Panc1 (cell line): ENCODE data around the gene FGD4. TPM values are rescaled to one million over a fixed set of nuclear protein-coding genes. Genes with fewer than 3 reads are reported as not detected.

Source experiments
- ATAC-seq: fragments of 200-7000 bp; cut with Tn5 transposase; 2 replicates; pipeline ENCODE4 v1.9.1; 2020; ENCODE audit warnings: mild to moderate bottlenecking, moderate library complexity
- BruUV-seq: library from RNA; stranded (reverse); fragments of 400-500 nt; replicated peaks from 2 replicates; lab custom pipeline; 2021; lab: Mats Ljungman, UMichigan
- CTCF ChIA-PET: fragments of 300-600 bp; sonication (Branson Sonifier 250); formaldehyde crosslinking; loops from one replicate; lab custom pipeline; 2022; ENCODE audit warnings: antibody characterized with exemption; lab: Charles Lee
- POLR2A ChIA-PET: fragments of 300-600 bp; sonication (Branson Sonifier 250); formaldehyde crosslinking; loops from one replicate; lab custom pipeline; 2022; ENCODE audit warnings: antibody characterized with exemption; lab: Charles Lee
- DNase-seq: peaks from one replicate; pipeline ENCODE4 v3.0.0-alpha.2; 2010; ENCODE audit warnings: low read depth, low spot score
- H3K27ac ChIP-seq: 2 replicates; pipeline ENCODE4 v1.5.1; 2011; ENCODE audit warnings: mild to moderate bottlenecking, low read length, inconsistent platforms
- H3K27me3 ChIP-seq: fragments of 200-500 bp; sonication (Bioruptor generic); 2 replicates; pipeline ENCODE4 v1.6.0; 2014; ENCODE audit warnings: low read length, inconsistent platforms; ENCODE audit not compliant: control insufficient read depth, insufficient read depth
- H3K36me3 ChIP-seq: fragments of 200-500 bp; sonication (Bioruptor generic); 2 replicates; pipeline ENCODE4 v1.5.1; 2014; ENCODE audit warnings: inconsistent platforms, mild to moderate bottlenecking, low read length, moderate library complexity; ENCODE audit not compliant: control insufficient read depth, insufficient read depth
- H3K4me1 ChIP-seq: 2 replicates; pipeline ENCODE4 v1.5.1; 2011; ENCODE audit warnings: inconsistent platforms, mild to moderate bottlenecking, low read length, moderate library complexity; ENCODE audit not compliant: control insufficient read depth, insufficient read depth
- H3K4me3 ChIP-seq, 2 experiments: 2 replicates each; pipeline ENCODE4 v1.5.1; 2011 to 2012; ENCODE audit warnings: low read depth in 2 of 2, low read length in 2 of 2, mild to moderate bottlenecking in 2 of 2, inconsistent platforms in 1 of 2, moderate library complexity in 1 of 2
- H3K9me3 ChIP-seq: fragments of 200-500 bp; sonication (Bioruptor generic); 2 replicates; pipeline ENCODE4 v1.5.1; 2014; ENCODE audit warnings: low read depth, mild to moderate bottlenecking, inconsistent platforms, low read length, moderate library complexity; ENCODE audit not compliant: control insufficient read depth, insufficient read depth
- POLR2AphosphoS5 ChIP-seq: IDR thresholded peaks from 2 replicates; pipeline ENCODE4 v1.6.1; 2012; ENCODE audit warnings: mild to moderate bottlenecking, low read depth, low read length, moderate library complexity
- SIN3A ChIP-seq: IDR thresholded peaks from 2 replicates; pipeline ENCODE4 v1.6.1; 2012; ENCODE audit warnings: low read depth, mild to moderate bottlenecking, low read length, moderate library complexity, borderline replicate concordance; ENCODE audit not compliant: insufficient read depth
- TCF7L2 ChIP-seq: IDR thresholded peaks from 2 replicates; pipeline ENCODE4 v1.6.1; 2011; ENCODE audit warnings: mild to moderate bottlenecking, low read depth, low read length, inconsistent platforms
- in situ Hi-C: cut with HindIII; loops from 2 replicates; pipeline ENCODE4 v1.10.0; 2016; ENCODE audit warnings: low sequenced_read_pairs, low pct_unique_long_range_greater_than_20kb
- intact Hi-C: fragments of 100-400 bp; cut with micrococcal nuclease; formaldehyde crosslinking; loops from one replicate; pipeline ENCODE4 v1.10.0; 2022; ENCODE audit not compliant: unreplicated experiment
- total RNA-seq: library from RNA; stranded (reverse); gene quantifications from one replicate; pipeline ENCODE4 v1.2.1, GENCODE V29; 2021; ENCODE audit not compliant: unreplicated experiment
- TF ChIP-seq, protein P1 (sequence below), 2 experiments: IDR thresholded peaks; 2 replicates each; pipeline ENCODE4 v1.6.1; 2011 to 2012; ENCODE audit warnings: low read depth in 2 of 2, control low read depth in 1 of 2, low read length in 1 of 2, mild to moderate bottlenecking in 1 of 2, moderate library complexity in 1 of 2; ENCODE audit not compliant: insufficient read depth in 1 of 2
- TF ChIP-seq, protein P2 (sequence below): fragments of 450-650 bp; IDR thresholded peaks from 2 replicates; pipeline ENCODE4 v1.5.1; 2017; ENCODE audit warnings: mild to moderate bottlenecking

The FGD4 gene
- total RNA-seq, 1 experiment from 2014 or later = 5.0 TPM

DNA sequence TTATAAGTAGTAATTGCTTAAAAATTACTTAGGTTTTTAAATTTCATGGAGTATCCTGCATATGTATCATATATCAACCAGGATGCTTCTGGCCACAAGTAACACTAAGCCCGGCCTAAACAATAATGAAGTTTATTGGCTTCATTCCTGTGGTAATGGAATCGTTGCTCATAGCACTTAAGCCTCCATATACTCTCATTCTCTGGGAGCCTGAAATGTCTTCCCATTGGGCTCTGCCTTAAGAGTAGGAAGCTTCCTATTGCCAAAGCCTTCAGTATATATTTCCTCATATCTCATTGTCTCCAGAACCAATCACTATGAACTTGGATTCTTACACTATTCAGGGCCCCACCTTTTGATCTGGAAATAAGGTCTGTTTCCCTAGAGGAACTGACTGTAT lies 195.9 kb downstream of the FGD4 start:
- in situ Hi-C loops (no loop called here), intact Hi-C loops (no loop called here)
- H3K4me3 ChIP-seq = no peak overlapping the region
- no TSS peak for BruUV-seq
- ChIA-PET CTCF (no interaction called here), POLR2A (no interaction called here)
- no peaks in the 10 kb centered on the region for H3K9me3 ChIP-seq
- H3K27me3 ChIP-seq = no peaks in the 10 kb centered on the region
- ATAC-seq = no peak
- H3K4me1 ChIP-seq = no peaks in the 10 kb centered on the region
- H3K27ac ChIP-seq = no peak overlapping the region
- TF ChIP-seq, protein P1, sequence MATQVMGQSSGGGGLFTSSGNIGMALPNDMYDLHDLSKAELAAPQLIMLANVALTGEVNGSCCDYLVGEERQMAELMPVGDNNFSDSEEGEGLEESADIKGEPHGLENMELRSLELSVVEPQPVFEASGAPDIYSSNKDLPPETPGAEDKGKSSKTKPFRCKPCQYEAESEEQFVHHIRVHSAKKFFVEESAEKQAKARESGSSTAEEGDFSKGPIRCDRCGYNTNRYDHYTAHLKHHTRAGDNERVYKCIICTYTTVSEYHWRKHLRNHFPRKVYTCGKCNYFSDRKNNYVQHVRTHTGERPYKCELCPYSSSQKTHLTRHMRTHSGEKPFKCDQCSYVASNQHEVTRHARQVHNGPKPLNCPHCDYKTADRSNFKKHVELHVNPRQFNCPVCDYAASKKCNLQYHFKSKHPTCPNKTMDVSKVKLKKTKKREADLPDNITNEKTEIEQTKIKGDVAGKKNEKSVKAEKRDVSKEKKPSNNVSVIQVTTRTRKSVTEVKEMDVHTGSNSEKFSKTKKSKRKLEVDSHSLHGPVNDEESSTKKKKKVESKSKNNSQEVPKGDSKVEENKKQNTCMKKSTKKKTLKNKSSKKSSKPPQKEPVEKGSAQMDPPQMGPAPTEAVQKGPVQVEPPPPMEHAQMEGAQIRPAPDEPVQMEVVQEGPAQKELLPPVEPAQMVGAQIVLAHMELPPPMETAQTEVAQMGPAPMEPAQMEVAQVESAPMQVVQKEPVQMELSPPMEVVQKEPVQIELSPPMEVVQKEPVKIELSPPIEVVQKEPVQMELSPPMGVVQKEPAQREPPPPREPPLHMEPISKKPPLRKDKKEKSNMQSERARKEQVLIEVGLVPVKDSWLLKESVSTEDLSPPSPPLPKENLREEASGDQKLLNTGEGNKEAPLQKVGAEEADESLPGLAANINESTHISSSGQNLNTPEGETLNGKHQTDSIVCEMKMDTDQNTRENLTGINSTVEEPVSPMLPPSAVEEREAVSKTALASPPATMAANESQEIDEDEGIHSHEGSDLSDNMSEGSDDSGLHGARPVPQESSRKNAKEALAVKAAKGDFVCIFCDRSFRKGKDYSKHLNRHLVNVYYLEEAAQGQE (IDR thresholded peaks at IDR 0.05; ENCODE audit: insufficient read depth in 1 of 2, low read depth in 2 of 2, low read length in 1 of 2) = no peak
- TF ChIP-seq TCF7L2 = no peak
- TF ChIP-seq POLR2AphosphoS5 = no peak
- no peak for TF ChIP-seq SIN3A
- TF ChIP-seq, protein P2, sequence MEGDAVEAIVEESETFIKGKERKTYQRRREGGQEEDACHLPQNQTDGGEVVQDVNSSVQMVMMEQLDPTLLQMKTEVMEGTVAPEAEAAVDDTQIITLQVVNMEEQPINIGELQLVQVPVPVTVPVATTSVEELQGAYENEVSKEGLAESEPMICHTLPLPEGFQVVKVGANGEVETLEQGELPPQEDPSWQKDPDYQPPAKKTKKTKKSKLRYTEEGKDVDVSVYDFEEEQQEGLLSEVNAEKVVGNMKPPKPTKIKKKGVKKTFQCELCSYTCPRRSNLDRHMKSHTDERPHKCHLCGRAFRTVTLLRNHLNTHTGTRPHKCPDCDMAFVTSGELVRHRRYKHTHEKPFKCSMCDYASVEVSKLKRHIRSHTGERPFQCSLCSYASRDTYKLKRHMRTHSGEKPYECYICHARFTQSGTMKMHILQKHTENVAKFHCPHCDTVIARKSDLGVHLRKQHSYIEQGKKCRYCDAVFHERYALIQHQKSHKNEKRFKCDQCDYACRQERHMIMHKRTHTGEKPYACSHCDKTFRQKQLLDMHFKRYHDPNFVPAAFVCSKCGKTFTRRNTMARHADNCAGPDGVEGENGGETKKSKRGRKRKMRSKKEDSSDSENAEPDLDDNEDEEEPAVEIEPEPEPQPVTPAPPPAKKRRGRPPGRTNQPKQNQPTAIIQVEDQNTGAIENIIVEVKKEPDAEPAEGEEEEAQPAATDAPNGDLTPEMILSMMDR = no peak
- H3K36me3 ChIP-seq = no peaks in the 10 kb centered on the region
- DNase-seq = no peak

DNA sequence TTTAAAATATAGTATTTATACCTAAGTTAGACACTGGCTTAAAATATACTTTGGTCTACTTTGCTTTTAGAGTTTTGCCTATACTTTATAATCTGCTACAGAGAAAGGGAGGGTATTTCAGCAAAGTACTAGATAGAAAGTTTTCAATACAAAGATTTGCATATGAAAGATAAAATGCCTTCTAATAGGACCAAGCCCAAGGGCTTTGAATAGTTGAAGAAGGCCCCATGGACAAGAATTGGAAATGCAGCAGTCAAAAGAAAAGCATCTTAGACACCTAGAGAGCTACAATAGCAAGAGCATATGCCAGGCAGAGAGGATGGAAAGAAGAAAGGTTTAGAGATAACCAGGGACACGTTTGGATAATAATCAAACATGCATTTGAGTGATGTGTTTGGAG lies 196.7 kb downstream of the FGD4 start:
- Histone ChIP-seq H3K27me3 (no peaks in the 10 kb centered on the region), H3K27ac (no peak overlapping the region), H3K36me3 (no peaks in the 10 kb centered on the region), H3K4me3 (no peak overlapping the region), H3K9me3 (no peaks in the 10 kb centered on the region), H3K4me1 (no peaks in the 10 kb centered on the region)
- no peak for DNase-seq
- TF ChIP-seq SIN3A = no peak
- in situ Hi-C loops = no loop called here
- intact Hi-C loops = loop anchor here (1.0 kb wide), 1 partner anchor 29 kb away; no protein-coding TSS in a partner anchor
- CTCF ChIA-PET = no interaction called here
- no TSS peak for BruUV-seq
- POLR2A ChIA-PET = no interaction called here
- ATAC-seq = no peak

DNA sequence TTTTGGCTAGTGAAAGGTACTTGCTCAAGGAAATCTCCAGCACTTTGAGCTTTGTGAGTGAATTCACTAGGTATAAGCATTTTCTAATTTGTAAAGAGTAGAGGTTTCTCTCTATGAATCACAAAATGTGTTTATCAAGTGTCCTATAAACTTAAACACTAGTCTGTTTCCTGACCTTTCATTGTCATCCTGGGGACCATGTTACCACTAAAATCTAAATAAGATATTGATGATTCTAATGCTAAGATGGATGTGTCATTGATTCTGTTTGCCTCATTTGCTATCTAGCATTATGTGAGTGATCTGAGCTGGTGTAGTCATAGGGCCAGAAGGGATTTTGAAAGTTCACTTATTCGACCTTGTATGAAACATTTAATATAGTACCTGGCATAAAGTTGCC lies 199.3 kb downstream of the FGD4 start:
- Histone ChIP-seq H3K27me3 (no peaks in the 10 kb centered on the region), H3K9me3 (no peaks in the 10 kb centered on the region), H3K4me3 (no peak overlapping the region), H3K27ac (no peak overlapping the region), H3K4me1 (no peaks in the 10 kb centered on the region), H3K36me3 (no peaks in the 10 kb centered on the region)
- ChIA-PET CTCF (interaction anchor here (0.6 to 1.1 kb wide), 2 partner anchors 59 to 74 kb away, joined by 3 read pairs; no protein-coding TSS in a partner anchor), POLR2A (no interaction called here)
- TF ChIP-seq, protein P1 (IDR thresholded peaks at IDR 0.05; ENCODE audit: insufficient read depth in 1 of 2, low read depth in 2 of 2, low read length in 1 of 2) = no peak
- no peak for TF ChIP-seq SIN3A
- TF ChIP-seq TCF7L2 = no peak
- no peak for TF ChIP-seq POLR2AphosphoS5
- TF ChIP-seq, protein P2 = no peak
- intact Hi-C loops = no loop called here
- BruUV-seq = no TSS peak
- DNase-seq (no peak), ATAC-seq (no peak)
- in situ Hi-C loops = no loop called here
